Fibroblast of pulmonary artery (primary cell): ENCODE results near the gene RAB8B.
A peak's percentile ranks its signal among the peaks of the same experiment; 100 is the strongest.
"Not testable (repeated sequence)": the region's sequence is repeated elsewhere in the genome, so short reads cannot be mapped to it uniquely, and the experiment has no call there.

ENCODE experiments used
- DNase-seq: peaks from one replicate; pipeline ENCODE4 v3.0.0-alpha.2; 2010; ENCODE audit warnings: low read depth
- H3K4me3 ChIP-seq: replicated peaks from 2 replicates; pipeline ENCODE4 v1.5.1; 2011; ENCODE audit warnings: low read depth, mild to moderate bottlenecking, control low read depth, low read length, moderate library complexity
- CTCF ChIP-seq: IDR thresholded peaks from 2 replicates; pipeline ENCODE4 v1.5.1; 2011; ENCODE audit warnings: mild to moderate bottlenecking, control low read depth, low read length, inconsistent platforms; ENCODE audit errors: missing control alignments

The RAB8B gene

GRCh38 chr15:63234451-63234870 is 45.1 kb downstream of the RAB8B start:
- peak; percentile 76 for DNase-seq
- no peak for TF ChIP-seq CTCF
- no peak overlapping the region for H3K4me3 ChIP-seq

GRCh38 chr15:63236272-63236671 is 46.9 kb downstream of the RAB8B start:
- peak; percentile 68 for DNase-seq
- no peak overlapping the region for H3K4me3 ChIP-seq
- TF ChIP-seq CTCF: no peak

GRCh38 chr15:63237086-63237485 is 47.7 kb downstream of the RAB8B start:
- not testable (repeated sequence) for DNase-seq

GRCh38 chr15:63238171-63238570 is 48.8 kb downstream of the RAB8B start:
- H3K4me3 ChIP-seq: no peak overlapping the region
- TF ChIP-seq CTCF: no peak
- DNase-seq: no peak

More at GRCh38 chr15:63237086-63237485, 47.7 kb downstream of the RAB8B start:
- H3K4me3 ChIP-seq: not testable (repeated sequence)

- DNase-seq: peak; percentile 52
Observed at GRCh38 chr15:63238796-63239195, 49.4 kb downstream of the RAB8B start.

GRCh38 chr15:63240109-63240508 is 50.7 kb downstream of the RAB8B start:
- no peak for DNase-seq

More at GRCh38 chr15:63238796-63239195, 49.4 kb downstream of the RAB8B start:
- TF ChIP-seq CTCF: no peak
- no peak overlapping the region for H3K4me3 ChIP-seq

GRCh38 chr15:63241316-63241715 is 51.9 kb downstream of the RAB8B start:
- no peak for TF ChIP-seq CTCF

More at GRCh38 chr15:63240109-63240508, 50.7 kb downstream of the RAB8B start:
- no peak for TF ChIP-seq CTCF
- no peak overlapping the region for H3K4me3 ChIP-seq

More at GRCh38 chr15:63241316-63241715, 51.9 kb downstream of the RAB8B start:
- DNase-seq: no peak
- no peak overlapping the region for H3K4me3 ChIP-seq
